MM.1S (cell line): ENCODE results near the gene RPL38.

Experiments used
- DNase-seq: peaks from one replicate; pipeline ENCODE4 v3.0.0-alpha.2; 2015
- H2AFZ ChIP-seq: fragments of 300-600 bp; sonication (generic); 2 replicates; pipeline ENCODE4 v1.6.0; 2016; ENCODE audit warnings: antibody characterized with exemption, low read length
- H3F3A ChIP-seq: fragments of 300-600 bp; sonication (generic); 2 replicates; pipeline ENCODE4 v1.6.1; 2016; ENCODE audit warnings: mild to moderate bottlenecking, antibody characterized with exemption, low read length, moderate library complexity, mixed read lengths; ENCODE audit not compliant: insufficient read depth
- H3K27ac ChIP-seq: fragments of 300-600 bp; sonication (generic); 2 replicates; pipeline ENCODE4 v1.5.1; 2016; ENCODE audit warnings: mild to moderate bottlenecking, low read length
- H3K27me3 ChIP-seq: fragments of 300-600 bp; sonication (generic); replicated peaks from 2 replicates; pipeline ENCODE4 v1.6.0; 2016; ENCODE audit warnings: low read length; ENCODE audit not compliant: insufficient read depth
- H3K36me3 ChIP-seq: fragments of 300-600 bp; sonication (generic); replicated peaks from 2 replicates; pipeline ENCODE4 v1.6.1; 2016; ENCODE audit warnings: mild to moderate bottlenecking, low read length, mixed read lengths; ENCODE audit not compliant: insufficient read depth
- H3K4me1 ChIP-seq: fragments of 300-600 bp; sonication (generic); 2 replicates; pipeline ENCODE4 v1.6.1; 2016; ENCODE audit warnings: low read length, mixed read lengths
- H3K4me2 ChIP-seq: fragments of 300-600 bp; sonication (generic); 2 replicates; pipeline ENCODE4 v1.6.0; 2016; ENCODE audit warnings: low read depth, low read length
- H3K4me3 ChIP-seq: fragments of 300-600 bp; sonication (generic); 2 replicates; pipeline ENCODE4 v1.5.1; 2016; ENCODE audit warnings: low read length, mixed read lengths
- H3K79me2 ChIP-seq: fragments of 300-600 bp; sonication (generic); 2 replicates; pipeline ENCODE4 v1.6.1; 2016; ENCODE audit warnings: mixed run types, low read length, mixed read lengths
- H3K9ac ChIP-seq: fragments of 300-600 bp; sonication (generic); 2 replicates; pipeline ENCODE4 v1.6.1; 2016; ENCODE audit warnings: low read length, mixed read lengths
- H3K9me2 ChIP-seq: fragments of 300-600 bp; sonication (generic); replicated peaks from 2 replicates; pipeline ENCODE4 v1.6.1; 2016; ENCODE audit warnings: mild to moderate bottlenecking, low read length, mixed read lengths; ENCODE audit not compliant: insufficient read depth
- H3K9me3 ChIP-seq: fragments of 300-600 bp; sonication (generic); replicated peaks from 2 replicates; pipeline ENCODE4 v1.6.1; 2016; ENCODE audit warnings: mild to moderate bottlenecking, low read length, mixed read lengths; ENCODE audit not compliant: insufficient read depth
- H4K20me1 ChIP-seq: fragments of 300-600 bp; sonication (generic); 2 replicates; pipeline ENCODE4 v1.6.1; 2016; ENCODE audit warnings: mild to moderate bottlenecking, low read length, moderate library complexity, mixed read lengths; ENCODE audit not compliant: insufficient read depth
- EZH2 ChIP-seq: fragments of 300-600 bp; sonication (generic); optimal IDR thresholded peaks from 2 replicates; pipeline ENCODE3; 2017; ENCODE audit warnings: low read depth, mild to moderate bottlenecking, antibody characterized with exemption, low read length, mixed read lengths
- EZH2phosphoT487 ChIP-seq: fragments of 300-600 bp; sonication (generic); IDR thresholded peaks from 2 replicates; pipeline ENCODE4 v1.6.1; 2018; ENCODE audit warnings: antibody characterized with exemption, low read length
- TF ChIP-seq, protein P1 (sequence below): fragments of 300-600 bp; sonication (generic); IDR thresholded peaks from 2 replicates; pipeline ENCODE4 v1.5.1; 2016; ENCODE audit warnings: antibody characterized with exemption, low read length, mixed read lengths

Gene RPL38

DNA sequence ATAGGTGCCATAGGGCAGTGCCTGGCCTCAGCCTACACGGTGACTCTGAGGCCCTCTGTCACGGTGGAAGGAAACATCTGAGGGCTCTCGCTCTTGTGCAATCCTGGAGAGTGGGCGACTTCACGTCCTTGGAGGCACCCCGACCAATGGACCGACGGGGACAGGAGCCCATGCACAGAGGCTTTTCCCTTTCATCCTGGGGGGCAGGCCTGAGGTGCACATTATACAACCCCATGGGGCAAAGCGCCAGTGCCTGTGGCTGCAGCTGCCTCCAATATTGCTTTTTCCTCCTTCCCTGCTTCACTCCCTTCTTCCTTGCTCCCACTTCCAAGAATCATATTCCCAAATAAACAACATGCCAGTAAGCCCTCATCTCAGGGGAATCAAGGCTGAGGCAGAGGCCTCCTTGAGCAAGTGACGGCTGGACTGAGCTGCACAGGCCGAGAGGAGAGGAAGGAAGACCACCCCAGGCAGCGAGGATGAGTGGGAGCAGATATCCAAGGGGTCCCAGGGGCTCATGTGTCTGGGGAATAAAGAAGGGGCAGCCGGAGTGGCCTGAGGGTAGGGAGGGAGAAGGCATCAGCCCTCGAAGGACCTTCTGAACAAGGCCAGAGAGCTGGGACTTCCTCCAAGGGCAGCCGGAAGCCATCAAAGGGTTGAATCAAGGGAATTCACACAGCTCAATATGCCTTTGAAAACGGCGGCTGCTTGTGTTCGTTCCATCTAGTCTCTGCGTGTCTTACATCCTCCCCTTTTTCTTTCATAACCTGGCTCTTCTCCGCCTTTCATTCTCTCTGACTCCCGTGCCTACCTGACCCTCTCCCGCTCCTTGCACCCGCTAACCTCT is 42.6 kb upstream of the RPL38 start:
- no peak overlapping the region for H3K27ac ChIP-seq
- no peaks in the 10 kb centered on the region for H3K36me3 ChIP-seq
- no peaks in the 10 kb centered on the region for H3K4me1 ChIP-seq
- H3K9ac ChIP-seq, result no peak overlapping the region
- no peak overlapping the region for H3K4me2 ChIP-seq
- H4K20me1 ChIP-seq, result no peaks in the 10 kb centered on the region
- DNase-seq, result no peak
- no peaks in the 10 kb centered on the region for H3K79me2 ChIP-seq
- H3K9me3 ChIP-seq, result no peaks in the 10 kb centered on the region
- H2AFZ ChIP-seq, result no peak overlapping the region
- TF ChIP-seq, protein P1, sequence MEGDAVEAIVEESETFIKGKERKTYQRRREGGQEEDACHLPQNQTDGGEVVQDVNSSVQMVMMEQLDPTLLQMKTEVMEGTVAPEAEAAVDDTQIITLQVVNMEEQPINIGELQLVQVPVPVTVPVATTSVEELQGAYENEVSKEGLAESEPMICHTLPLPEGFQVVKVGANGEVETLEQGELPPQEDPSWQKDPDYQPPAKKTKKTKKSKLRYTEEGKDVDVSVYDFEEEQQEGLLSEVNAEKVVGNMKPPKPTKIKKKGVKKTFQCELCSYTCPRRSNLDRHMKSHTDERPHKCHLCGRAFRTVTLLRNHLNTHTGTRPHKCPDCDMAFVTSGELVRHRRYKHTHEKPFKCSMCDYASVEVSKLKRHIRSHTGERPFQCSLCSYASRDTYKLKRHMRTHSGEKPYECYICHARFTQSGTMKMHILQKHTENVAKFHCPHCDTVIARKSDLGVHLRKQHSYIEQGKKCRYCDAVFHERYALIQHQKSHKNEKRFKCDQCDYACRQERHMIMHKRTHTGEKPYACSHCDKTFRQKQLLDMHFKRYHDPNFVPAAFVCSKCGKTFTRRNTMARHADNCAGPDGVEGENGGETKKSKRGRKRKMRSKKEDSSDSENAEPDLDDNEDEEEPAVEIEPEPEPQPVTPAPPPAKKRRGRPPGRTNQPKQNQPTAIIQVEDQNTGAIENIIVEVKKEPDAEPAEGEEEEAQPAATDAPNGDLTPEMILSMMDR, result no peak
- TF ChIP-seq EZH2 (no peak), EZH2phosphoT487 (no peak)
- peaks cover 87% of the 10 kb centered on the region for H3K27me3 ChIP-seq
- no peak overlapping the region for H3K4me3 ChIP-seq
- no peaks in the 10 kb centered on the region for H3F3A ChIP-seq
- H3K9me2 ChIP-seq, result no peaks in the 10 kb centered on the region

DNA sequence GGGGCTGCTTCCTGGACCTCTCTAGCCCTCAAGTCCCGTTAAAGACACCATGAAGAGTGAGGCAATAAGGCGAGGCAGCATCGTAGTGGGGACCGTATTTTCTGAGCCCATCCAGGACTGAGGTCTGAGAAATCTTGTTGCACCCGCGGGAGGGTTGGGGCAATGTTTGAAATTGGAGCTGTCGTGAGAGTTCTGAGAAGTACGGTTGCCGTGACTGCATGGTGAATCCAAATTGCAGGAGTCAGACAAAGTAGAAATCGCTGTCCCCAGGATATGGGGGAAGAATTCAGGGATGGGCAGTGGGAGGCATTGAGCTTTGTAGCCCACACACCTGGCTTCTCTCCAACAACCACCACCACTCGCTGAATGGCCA is 42.0 kb upstream of the RPL38 start:
- Histone ChIP-seq H3K9me2 (no peaks in the 10 kb centered on the region), H3K9me3 (no peaks in the 10 kb centered on the region), H3K27ac (no peak overlapping the region), H3F3A (no peaks in the 10 kb centered on the region), H3K27me3 (peaks cover 87% of the 10 kb centered on the region), H3K4me1 (no peaks in the 10 kb centered on the region), H3K4me2 (no peak overlapping the region), H2AFZ (no peak overlapping the region), H3K79me2 (no peaks in the 10 kb centered on the region), H3K4me3 (no peak overlapping the region), H4K20me1 (no peaks in the 10 kb centered on the region), H3K36me3 (no peaks in the 10 kb centered on the region), H3K9ac (no peak overlapping the region)
- TF ChIP-seq EZH2, result no peak
- TF ChIP-seq, protein P1, result no peak
- no peak for TF ChIP-seq EZH2phosphoT487
- no peak for DNase-seq

DNA sequence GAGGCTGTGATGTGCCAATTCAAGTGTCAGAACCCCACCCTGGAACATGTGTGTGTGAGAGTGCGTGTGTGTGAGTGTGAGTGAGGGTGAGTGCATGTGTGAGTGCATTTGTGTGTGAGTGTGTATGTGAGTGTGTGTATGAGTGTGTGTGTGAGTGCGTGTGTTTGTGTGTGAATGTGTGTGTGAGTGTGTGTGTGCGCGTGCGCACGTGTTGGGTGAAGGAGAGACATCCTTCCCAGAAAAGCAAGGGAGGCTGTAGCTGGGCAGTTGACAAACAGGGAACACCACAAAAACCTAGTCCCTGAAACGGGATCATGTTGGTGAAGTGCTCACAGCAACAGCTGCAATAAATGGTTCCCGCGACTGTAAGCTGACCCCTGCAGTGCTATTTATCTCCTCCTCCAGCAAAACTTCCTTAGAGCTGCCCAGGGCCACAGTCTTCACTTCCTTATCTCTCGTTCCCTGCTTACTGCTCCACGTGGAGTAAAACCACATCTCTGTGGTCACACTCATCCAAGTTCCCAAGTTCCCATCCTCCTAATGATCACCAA is 40.1 kb upstream of the RPL38 start:
- no peak for DNase-seq
- H3K27me3 ChIP-seq, result peaks cover 87% of the 10 kb centered on the region

More for the DNA sequence above, 40.1 kb upstream of the RPL38 start:
- H3K4me1 ChIP-seq, result no peaks in the 10 kb centered on the region
- no peak overlapping the region for H3K27ac ChIP-seq
- H3K4me2 ChIP-seq, result no peak overlapping the region
- no peak overlapping the region for H2AFZ ChIP-seq
- H3K36me3 ChIP-seq, result no peaks in the 10 kb centered on the region
- H3K9me3 ChIP-seq, result no peaks in the 10 kb centered on the region
- no peaks in the 10 kb centered on the region for H4K20me1 ChIP-seq
- no peak overlapping the region for H3K9ac ChIP-seq
- TF ChIP-seq EZH2, result no peak
- TF ChIP-seq, protein P1, result no peak
- no peak for TF ChIP-seq EZH2phosphoT487
- H3F3A ChIP-seq, result no peaks in the 10 kb centered on the region
- no peak overlapping the region for H3K4me3 ChIP-seq
- no peaks in the 10 kb centered on the region for H3K9me2 ChIP-seq
- no peaks in the 10 kb centered on the region for H3K79me2 ChIP-seq
